Peyer's patch (tissue), 4 donors: ENCODE results near the gene KYNU. TPM values are rescaled to one million over a fixed set of nuclear protein-coding genes. Genes with fewer than 3 reads are reported as not detected.
"Not testable (repeated sequence)": the region's sequence is repeated elsewhere in the genome, so short reads cannot be mapped to it uniquely, and the experiment has no call there.

Source experiments
- DNase-seq, 3 donors: peaks; one replicate each; pipeline ENCODE4 v3.0.0-alpha.2; 2017 to 2019
- H3K27ac ChIP-seq, 4 donors: fragments of 200-600 bp; sonication (generic); one replicate each; pipeline ENCODE4 v1.5.1; 2016 to 2019
- H3K27me3 ChIP-seq, 2 donors: fragments of 200-600 bp; sonication (generic); one replicate each; pipeline ENCODE4 v1.5.1; 2019
- H3K36me3 ChIP-seq, 3 donors: fragments of 200-600 bp; sonication (generic); one replicate each; pipeline ENCODE4 v1.5.1; 2016 to 2019
- H3K4me1 ChIP-seq, 4 donors: fragments of 200-600 bp; sonication (generic); one replicate each; pipeline ENCODE4 v1.5.1; 2016 to 2019
- H3K4me3 ChIP-seq, 4 donors: fragments of 200-600 bp; sonication (generic); 1 replicate in 3 of 4; 2 replicates in 1 of 4; pipeline ENCODE4 v1.5.1; 2016 to 2019; ENCODE audit warnings: mild to moderate bottlenecking in 1 of 4
- H3K9me3 ChIP-seq, 4 donors: fragments of 200-600 bp; sonication (generic); one replicate each; pipeline ENCODE4 v1.5.1; 2016 to 2019; ENCODE audit warnings: mild to moderate bottlenecking in 1 of 4
- POLR2A ChIP-seq, 2 donors: fragments of 450-650 bp; IDR thresholded peaks; one replicate each; pipeline ENCODE4 v1.5.1; 2017; ENCODE audit warnings: antibody characterized with exemption in 2 of 2, mild to moderate bottlenecking in 2 of 2, moderate library complexity in 2 of 2
- total RNA-seq, 4 donors: library from RNA; depleted of rRNA; stranded (reverse); fragments of >200 nt; gene quantifications; one replicate each; pipeline ENCODE4 v1.1.0, GENCODE V29; 2016
- TF ChIP-seq, protein P1 (sequence below), 6 experiments: fragments of 450-650 bp in 4 of 6; fragments of 200-600 bp in 2 of 6; sonication (generic) in 1 of 6; IDR thresholded peaks; one replicate each; pipeline ENCODE4 v1.5.1; 2017 to 2019; ENCODE audit warnings: antibody characterized with exemption in 6 of 6, mild to moderate bottlenecking in 3 of 6, moderate library complexity in 1 of 6

The KYNU gene
- total RNA-seq, 4 donors from 2014 or later = 0.53 to 25.6 (median 2.5) TPM

GRCh38 chr2:142867136-142867535 is 10.3 kb upstream of the KYNU start:
- Histone ChIP-seq H3K36me3 (no peaks in the 10 kb centered on the region), H3K9me3 (no peaks in the 10 kb centered on the region), H3K27me3 (no peaks in the 10 kb centered on the region), H3K4me1 (peaks cover 0 to 4% (median 0%) of the 10 kb centered on the region in 4 donors), H3K4me3 (no peak overlapping the region), H3K27ac (no peak overlapping the region)
- TF ChIP-seq POLR2A (IDR thresholded peaks at IDR 0.05) = no peak
- TF ChIP-seq, protein P1, sequence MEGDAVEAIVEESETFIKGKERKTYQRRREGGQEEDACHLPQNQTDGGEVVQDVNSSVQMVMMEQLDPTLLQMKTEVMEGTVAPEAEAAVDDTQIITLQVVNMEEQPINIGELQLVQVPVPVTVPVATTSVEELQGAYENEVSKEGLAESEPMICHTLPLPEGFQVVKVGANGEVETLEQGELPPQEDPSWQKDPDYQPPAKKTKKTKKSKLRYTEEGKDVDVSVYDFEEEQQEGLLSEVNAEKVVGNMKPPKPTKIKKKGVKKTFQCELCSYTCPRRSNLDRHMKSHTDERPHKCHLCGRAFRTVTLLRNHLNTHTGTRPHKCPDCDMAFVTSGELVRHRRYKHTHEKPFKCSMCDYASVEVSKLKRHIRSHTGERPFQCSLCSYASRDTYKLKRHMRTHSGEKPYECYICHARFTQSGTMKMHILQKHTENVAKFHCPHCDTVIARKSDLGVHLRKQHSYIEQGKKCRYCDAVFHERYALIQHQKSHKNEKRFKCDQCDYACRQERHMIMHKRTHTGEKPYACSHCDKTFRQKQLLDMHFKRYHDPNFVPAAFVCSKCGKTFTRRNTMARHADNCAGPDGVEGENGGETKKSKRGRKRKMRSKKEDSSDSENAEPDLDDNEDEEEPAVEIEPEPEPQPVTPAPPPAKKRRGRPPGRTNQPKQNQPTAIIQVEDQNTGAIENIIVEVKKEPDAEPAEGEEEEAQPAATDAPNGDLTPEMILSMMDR (IDR thresholded peaks at IDR 0.05) = no peak
- DNase-seq = no peak

- Histone ChIP-seq H3K4me3 (peak overlapping the region in 1 of 4 donors; percentile 15), H3K27ac (peak overlapping the region; percentile 32 to 58 (median 43)), H3K36me3 (no peaks in the 10 kb centered on the region), H3K9me3 (no peaks in the 10 kb centered on the region), H3K27me3 (no peaks in the 10 kb centered on the region), H3K4me1 (peaks cover 0 to 4% (median 0%) of the 10 kb centered on the region in 4 donors)
- DNase-seq = peak; percentile 40 to 81 (median 79)
- no peak for TF ChIP-seq POLR2A (IDR thresholded peaks at IDR 0.05)
- TF ChIP-seq, protein P1 (IDR thresholded peaks at IDR 0.05) = no peak
Measured at GRCh38 chr2:142868229-142868762, 9.2 kb upstream of the KYNU start.

GRCh38 chr2:142869065-142869460 is 8.4 kb upstream of the KYNU start:
- not testable (repeated sequence) for H3K36me3 ChIP-seq, DNase-seq, H3K4me1 ChIP-seq, H3K27me3 ChIP-seq, H3K4me3 ChIP-seq, H3K9me3 ChIP-seq
- peak overlapping the region in 1 of 4 donors; percentile 58 for H3K27ac ChIP-seq

- Histone ChIP-seq H3K27me3 (no peaks in the 10 kb centered on the region), H3K4me1 (peaks cover 0 to 4% (median 0%) of the 10 kb centered on the region in 4 donors), H3K9me3 (no peaks in the 10 kb centered on the region), H3K27ac (peak overlapping the region in 1 of 4 donors; percentile 7), H3K36me3 (no peaks in the 10 kb centered on the region), H3K4me3 (no peak overlapping the region)
- no peak for TF ChIP-seq POLR2A (IDR thresholded peaks at IDR 0.05)
- TF ChIP-seq, protein P1 (IDR thresholded peaks at IDR 0.05) = no peak
- DNase-seq = no peak
Measured at GRCh38 chr2:142869461-142870106, 7.9 kb upstream of the KYNU start.

- H3K4me3 ChIP-seq = no peak overlapping the region
- H3K4me1 ChIP-seq = peaks cover 0 to 4% (median 0%) of the 10 kb centered on the region in 4 donors
- no peaks in the 10 kb centered on the region for H3K9me3 ChIP-seq
- H3K27ac ChIP-seq = no peak overlapping the region
- no peaks in the 10 kb centered on the region for H3K27me3 ChIP-seq
- no peak for TF ChIP-seq POLR2A (IDR thresholded peaks at IDR 0.05)
- TF ChIP-seq, protein P1 (IDR thresholded peaks at IDR 0.05) = no peak
- no peaks in the 10 kb centered on the region for H3K36me3 ChIP-seq
- DNase-seq = no peak
Measured at GRCh38 chr2:142870526-142870925, 6.9 kb upstream of the KYNU start.

GRCh38 chr2:142871396-142871795 is 6.1 kb upstream of the KYNU start:
- H3K9me3 ChIP-seq = no peaks in the 10 kb centered on the region
- peaks cover 0 to 4% (median 0%) of the 10 kb centered on the region in 4 donors for H3K4me1 ChIP-seq
- no peak for DNase-seq
- no peak overlapping the region for H3K27ac ChIP-seq
- H3K27me3 ChIP-seq = no peaks in the 10 kb centered on the region
- H3K36me3 ChIP-seq = no peaks in the 10 kb centered on the region
- TF ChIP-seq POLR2A (IDR thresholded peaks at IDR 0.05) = no peak
- TF ChIP-seq, protein P1 (IDR thresholded peaks at IDR 0.05) = no peak
- H3K4me3 ChIP-seq = no peak overlapping the region
